Activated naive CD4-positive, alpha-beta T cell treated with anti-CD3 and anti-CD28 coated beads for 36 hours (primary cell): Measurements from ENCODE around the gene NR3C1. TPM values are rescaled to one million over a fixed set of nuclear protein-coding genes. Genes with fewer than 3 reads are reported as not detected.
"Not testable (repeated sequence)": the region's sequence is repeated elsewhere in the genome, so short reads cannot be mapped to it uniquely, and the experiment has no call there.

ENCODE experiments used
- CTCF ChIA-PET: fragments of 350-600 bp; sonication (Branson Sonifier 250); formaldehyde crosslinking; loops from one replicate; lab custom pipeline; 2021; ENCODE audit warnings: antibody characterized with exemption; lab: Charles Lee
- DNase-seq: peaks from one replicate; pipeline ENCODE4 v3.0.0-alpha.2; 2020
- H3K27ac Mint-ChIP-seq: one replicate; pipeline ENCODE4 v1.8.0; 2021; ENCODE audit warnings: mild to moderate bottlenecking, mixed read lengths
- H3K27me3 Mint-ChIP-seq: one replicate; pipeline ENCODE4 v1.8.0; 2021; ENCODE audit warnings: low read depth, mixed read lengths
- H3K36me3 Mint-ChIP-seq: one replicate; pipeline ENCODE4 v1.8.0; 2021; ENCODE audit warnings: low read depth, mixed read lengths
- H3K4me1 Mint-ChIP-seq: one replicate; pipeline ENCODE4 v1.8.0; 2021; ENCODE audit warnings: low read depth, mixed read lengths
- H3K4me3 Mint-ChIP-seq: one replicate; pipeline ENCODE4 v1.8.0; 2021; ENCODE audit warnings: mild to moderate bottlenecking, moderate library complexity, mixed read lengths
- H3K9me3 Mint-ChIP-seq: one replicate; pipeline ENCODE4 v1.8.0; 2021; ENCODE audit warnings: mixed read lengths
- intact Hi-C: fragments of 100-400 bp; cut with micrococcal nuclease; formaldehyde crosslinking; loops from one replicate; pipeline ENCODE4 v1.15.1; 2023
- total RNA-seq, 2 experiments: library from RNA; stranded (reverse); gene quantifications; one replicate each; pipeline ENCODE4 v1.2.3, GENCODE V29; 2021

The NR3C1 gene
- total RNA-seq, 2 experiments from 2014 or later = 41.8 to 42.9 TPM

DNA sequence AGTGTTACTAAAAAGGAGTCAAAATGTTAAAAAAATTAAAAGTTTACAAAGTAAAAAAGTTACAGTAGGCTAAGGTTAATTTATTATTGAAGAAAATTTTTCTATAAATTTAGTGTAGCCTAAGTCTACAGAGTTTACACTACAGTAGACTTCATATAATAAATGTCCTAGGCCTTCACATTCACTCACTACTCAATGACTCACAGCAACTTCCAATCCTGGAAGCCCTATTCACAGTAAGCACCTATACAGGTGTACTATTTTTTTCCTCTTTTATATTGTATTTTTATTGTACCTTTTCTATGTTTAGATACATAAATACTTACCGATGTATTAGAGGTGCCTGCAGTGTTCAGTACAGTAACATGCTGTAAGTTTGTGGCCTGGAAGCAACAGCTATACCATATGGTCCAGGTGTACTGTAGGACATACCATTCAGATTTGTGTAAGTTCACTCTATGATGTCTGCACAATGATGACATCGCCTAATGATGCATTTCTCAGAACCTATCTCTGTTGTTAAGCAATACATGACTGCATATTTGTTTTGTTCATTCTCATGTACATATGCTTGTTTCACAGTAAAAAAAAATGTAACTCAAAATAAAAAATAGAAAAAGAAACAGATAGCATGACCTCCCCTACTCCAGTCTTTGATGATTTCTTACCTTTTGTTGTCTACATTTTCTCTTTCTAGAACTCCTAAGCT is 64.7 kb downstream of the NR3C1 start:
- CTCF ChIA-PET = interaction anchor here (0.7 kb wide), 1 partner anchor 66 kb away, joined by 3 read pairs; no protein-coding TSS in a partner anchor
- peak overlapping the region; percentile 47 for H3K27ac Mint-ChIP-seq
- H3K27me3 Mint-ChIP-seq = no peaks in the 10 kb centered on the region
- no peak for DNase-seq
- H3K4me1 Mint-ChIP-seq = peaks cover 55% of the 10 kb centered on the region
- no peaks in the 10 kb centered on the region for H3K9me3 Mint-ChIP-seq
- intact Hi-C loops = no loop called here
- H3K4me3 Mint-ChIP-seq = no peak overlapping the region
- H3K36me3 Mint-ChIP-seq = peaks cover 16% of the 10 kb centered on the region

GRCh38 chr5:143337946-143338345 is 65.5 kb downstream of the NR3C1 start:
- Mint-ChIP-seq H3K9me3 (no peaks in the 10 kb centered on the region), H3K4me3 (no peak overlapping the region), H3K4me1 (peaks cover 49% of the 10 kb centered on the region), H3K36me3 (peaks cover 22% of the 10 kb centered on the region), H3K27me3 (no peaks in the 10 kb centered on the region), H3K27ac (no peak overlapping the region)
- DNase-seq = no peak
- intact Hi-C loops = no loop called here
- CTCF ChIA-PET = interaction anchor here (0.7 kb wide), 2 partner anchors 66 to 67 kb away, joined by 3 read pairs; partner anchors contain the start of gene NR3C1

DNA sequence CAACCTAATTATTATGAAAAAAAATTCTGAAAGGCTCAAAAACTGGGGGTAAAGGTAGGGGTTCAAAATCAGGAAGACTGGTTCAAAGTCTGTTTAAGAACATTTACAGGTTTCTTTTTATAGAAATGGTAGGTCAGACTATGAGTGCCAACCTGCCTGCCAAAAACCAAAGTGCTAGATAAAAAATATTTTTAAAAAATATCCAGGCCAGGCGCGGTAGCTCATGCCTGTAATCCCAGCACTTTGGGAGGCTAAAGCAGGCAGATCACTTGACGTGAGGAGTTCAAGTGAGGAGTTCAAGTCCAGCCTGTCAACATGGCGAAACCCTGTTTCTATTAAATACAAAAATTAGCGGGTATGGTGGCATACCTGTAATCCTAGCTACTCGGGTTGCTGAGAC is 67.0 kb downstream of the NR3C1 start:
- Mint-ChIP-seq H3K4me3 (no peak overlapping the region), H3K9me3 (no peaks in the 10 kb centered on the region), H3K27me3 (no peaks in the 10 kb centered on the region), H3K27ac (no peak overlapping the region), H3K4me1 (peaks cover 43% of the 10 kb centered on the region), H3K36me3 (peaks cover 24% of the 10 kb centered on the region)
- DNase-seq = no peak
- intact Hi-C loops = no loop called here
- CTCF ChIA-PET = no interaction called here

DNA sequence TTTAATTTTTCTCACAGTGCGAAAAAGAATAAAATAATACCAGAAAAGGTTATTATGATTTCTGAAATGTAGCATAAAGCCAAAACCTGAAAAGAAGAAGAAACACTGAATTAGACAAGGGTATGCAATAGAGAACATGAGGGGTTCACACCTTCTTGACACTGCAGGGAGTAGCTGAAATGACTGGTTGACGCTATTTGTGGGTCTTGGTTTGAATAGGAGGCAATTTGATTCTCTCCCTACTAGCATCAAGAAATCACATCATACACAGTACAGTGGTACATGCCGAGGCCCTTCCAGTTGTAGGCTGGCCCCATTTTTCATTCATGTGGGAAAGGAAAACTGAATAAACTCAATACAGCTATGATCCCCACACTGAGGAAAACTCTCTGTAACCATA is 68.6 kb downstream of the NR3C1 start:
- Mint-ChIP-seq H3K27ac (no peak overlapping the region), H3K36me3 (peaks cover 17% of the 10 kb centered on the region), H3K4me1 (peaks cover 37% of the 10 kb centered on the region), H3K27me3 (no peaks in the 10 kb centered on the region), H3K4me3 (no peak overlapping the region), H3K9me3 (no peaks in the 10 kb centered on the region)
- CTCF ChIA-PET = interaction anchor here (1.2 kb wide), 1 partner anchor 332 kb away, joined by 3 read pairs; no protein-coding TSS in a partner anchor
- intact Hi-C loops = no loop called here
- DNase-seq = no peak

- CTCF ChIA-PET, H3K4me3 Mint-ChIP-seq, H3K9me3 Mint-ChIP-seq, intact Hi-C loops, DNase-seq, H3K27me3 Mint-ChIP-seq, H3K27ac Mint-ChIP-seq: not testable (repeated sequence)
- Mint-ChIP-seq H3K4me1 (peaks cover 33% of the 10 kb centered on the region), H3K36me3 (peaks cover 14% of the 10 kb centered on the region)
Measured at GRCh38 chr5:143334380-143334779, 69.1 kb downstream of the NR3C1 start.

DNA sequence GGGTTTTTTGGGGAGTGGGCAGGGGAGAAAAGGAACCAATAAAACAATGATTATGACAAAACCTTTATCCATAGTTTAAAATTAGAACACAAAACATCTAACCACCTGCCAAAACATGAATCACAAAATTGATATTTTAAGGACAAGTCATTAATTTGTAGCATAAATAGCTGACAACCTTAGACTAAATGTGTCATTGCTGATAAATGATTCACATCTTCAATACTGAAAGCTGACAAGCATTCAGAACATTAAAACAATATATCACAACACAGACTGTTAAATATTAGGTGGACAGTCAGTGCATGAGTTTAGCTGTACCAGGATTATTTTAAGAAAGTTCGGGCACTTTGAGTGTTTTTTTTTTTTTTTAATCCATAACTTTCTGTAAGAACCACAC is 71.5 kb downstream of the NR3C1 start:
- CTCF ChIA-PET = no interaction called here
- Mint-ChIP-seq H3K36me3 (peaks cover 26% of the 10 kb centered on the region), H3K27me3 (no peaks in the 10 kb centered on the region), H3K4me1 (peaks cover 43% of the 10 kb centered on the region), H3K27ac (no peak overlapping the region), H3K9me3 (peaks cover 17% of the 10 kb centered on the region), H3K4me3 (no peak overlapping the region)
- DNase-seq = no peak
- intact Hi-C loops = no loop called here

DNA sequence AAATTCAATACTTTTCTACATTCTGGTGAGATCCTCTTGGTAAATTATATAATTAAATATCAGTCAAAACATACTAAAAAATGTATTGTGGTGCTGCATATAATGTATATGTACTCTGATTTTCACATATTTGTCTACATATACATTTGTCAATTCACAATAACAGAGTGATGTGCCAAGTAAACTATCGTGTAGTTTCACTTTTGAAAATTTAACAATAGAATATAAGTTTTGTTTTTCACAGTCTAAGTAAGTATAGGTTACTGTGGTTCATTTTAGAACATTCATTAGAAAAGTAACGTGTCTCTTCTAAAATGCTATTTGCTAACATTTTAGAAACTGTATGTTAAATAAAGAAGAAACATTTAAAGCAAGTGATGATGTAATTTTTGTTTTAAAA is 73.6 kb downstream of the NR3C1 start:
- peaks cover 22% of the 10 kb centered on the region for H3K9me3 Mint-ChIP-seq
- peaks cover 26% of the 10 kb centered on the region for H3K36me3 Mint-ChIP-seq
- CTCF ChIA-PET = no interaction called here
- peaks cover 40% of the 10 kb centered on the region for H3K4me1 Mint-ChIP-seq
- intact Hi-C loops = no loop called here
- no peak overlapping the region for H3K4me3 Mint-ChIP-seq
- DNase-seq = no peak
- no peaks in the 10 kb centered on the region for H3K27me3 Mint-ChIP-seq
- H3K27ac Mint-ChIP-seq = no peak overlapping the region

DNA sequence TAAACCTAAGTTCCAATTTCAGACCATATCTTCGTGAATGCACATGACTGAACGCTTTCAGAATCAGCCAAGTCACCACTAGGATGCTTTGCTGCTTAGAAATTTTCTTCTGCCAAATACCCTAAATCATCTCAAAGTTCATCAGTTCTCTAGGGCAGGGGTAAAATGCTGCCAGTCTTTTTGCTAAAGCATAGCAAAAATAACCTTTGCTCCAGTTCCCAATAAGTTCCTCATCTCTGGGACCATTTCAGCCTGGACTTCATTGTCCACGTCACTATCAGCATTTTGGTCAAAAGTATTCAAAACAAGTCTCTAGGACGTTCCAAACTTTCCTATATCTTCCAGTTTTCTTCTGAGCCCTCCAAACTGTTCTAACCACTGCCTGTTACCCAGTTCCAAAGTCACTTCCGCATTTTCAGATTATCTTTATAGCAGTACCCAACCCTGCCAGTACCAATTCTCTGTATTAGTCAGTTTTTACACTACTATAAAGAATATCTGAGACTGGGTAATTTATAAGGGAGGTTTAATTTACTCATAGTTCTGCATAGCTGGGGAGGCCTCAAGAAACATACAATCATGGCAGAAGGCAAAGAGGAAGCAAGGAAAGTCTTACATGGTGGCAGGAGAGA is 74.8 kb downstream of the NR3C1 start:
- CTCF ChIA-PET = no interaction called here
- Mint-ChIP-seq H3K27ac (no peak overlapping the region), H3K9me3 (peaks cover 25% of the 10 kb centered on the region), H3K4me1 (peaks cover 47% of the 10 kb centered on the region), H3K4me3 (no peak overlapping the region), H3K36me3 (peaks cover 26% of the 10 kb centered on the region), H3K27me3 (no peaks in the 10 kb centered on the region)
- no peak for DNase-seq
- intact Hi-C loops = no loop called here

DNA sequence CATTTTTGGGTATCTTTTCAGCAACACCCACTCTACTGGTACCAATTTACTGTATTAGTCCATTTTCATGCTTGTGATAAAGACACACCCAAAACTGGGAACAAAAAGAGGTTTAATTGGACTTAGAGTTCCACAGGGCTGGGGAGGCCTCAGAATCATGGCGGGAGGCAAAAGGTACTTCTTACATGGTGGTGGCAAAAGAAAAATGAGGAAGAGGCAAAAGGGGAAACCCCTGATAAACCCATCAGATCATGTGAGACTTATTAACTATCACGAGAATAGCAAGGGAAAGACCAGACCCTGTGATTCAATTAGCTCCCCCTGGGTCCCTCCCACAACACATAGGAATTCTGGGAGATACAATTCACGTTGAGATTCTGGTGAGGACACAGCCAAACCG is 78.4 kb downstream of the NR3C1 start:
- DNase-seq, intact Hi-C loops, CTCF ChIA-PET, H3K27me3 Mint-ChIP-seq, H3K27ac Mint-ChIP-seq, H3K4me3 Mint-ChIP-seq: not testable (repeated sequence)
- Mint-ChIP-seq H3K9me3 (peaks cover 25% of the 10 kb centered on the region), H3K36me3 (peaks cover 25% of the 10 kb centered on the region), H3K4me1 (peaks cover 59% of the 10 kb centered on the region)

DNA sequence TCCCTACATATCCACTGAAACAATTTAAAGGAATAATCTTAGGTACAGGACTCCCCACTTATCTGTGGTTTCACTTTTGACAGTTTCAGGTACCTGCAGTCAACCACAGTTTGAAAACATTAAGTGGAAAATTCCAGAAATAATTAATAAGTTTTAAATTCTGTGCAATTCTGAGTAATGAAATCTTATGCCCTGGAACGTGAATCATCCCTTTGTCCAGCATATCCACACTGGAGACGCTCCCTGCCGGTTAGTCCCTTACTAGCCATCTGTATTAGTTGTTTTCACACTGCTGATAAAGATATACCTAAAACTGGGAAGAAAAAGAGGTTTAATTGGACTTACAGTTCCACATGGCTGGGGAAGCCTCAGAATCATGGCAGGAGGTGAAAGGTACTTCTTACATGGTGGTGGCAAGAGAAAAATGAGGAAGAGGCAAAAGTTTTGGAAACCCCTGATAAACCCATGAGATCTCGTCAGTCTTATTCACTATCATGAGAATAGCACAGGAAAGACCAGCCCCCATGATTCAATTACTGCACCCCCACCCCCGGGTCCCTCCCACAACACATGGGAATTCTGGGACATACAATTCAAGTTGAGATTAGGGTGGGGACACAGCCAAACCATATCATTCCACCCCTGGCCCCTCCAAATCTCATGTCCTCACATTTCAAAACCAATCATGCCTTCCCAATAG is 80.4 kb downstream of the NR3C1 start:
- H3K4me3 Mint-ChIP-seq, DNase-seq, CTCF ChIA-PET, intact Hi-C loops, H3K27ac Mint-ChIP-seq, H3K27me3 Mint-ChIP-seq: not testable (repeated sequence)
- Mint-ChIP-seq H3K36me3 (peaks cover 17% of the 10 kb centered on the region), H3K9me3 (peaks cover 16% of the 10 kb centered on the region), H3K4me1 (peaks cover 64% of the 10 kb centered on the region)

- Mint-ChIP-seq H3K27me3 (no peaks in the 10 kb centered on the region), H3K36me3 (peaks cover 17% of the 10 kb centered on the region), H3K4me3 (no peak overlapping the region), H3K27ac (no peak overlapping the region), H3K4me1 (peaks cover 62% of the 10 kb centered on the region), H3K9me3 (peaks cover 11% of the 10 kb centered on the region)
- intact Hi-C loops = no loop called here
- no peak for DNase-seq
- CTCF ChIA-PET = no interaction called here
Measured at GRCh38 chr5:143322176-143322575, 81.3 kb downstream of the NR3C1 start.

DNA sequence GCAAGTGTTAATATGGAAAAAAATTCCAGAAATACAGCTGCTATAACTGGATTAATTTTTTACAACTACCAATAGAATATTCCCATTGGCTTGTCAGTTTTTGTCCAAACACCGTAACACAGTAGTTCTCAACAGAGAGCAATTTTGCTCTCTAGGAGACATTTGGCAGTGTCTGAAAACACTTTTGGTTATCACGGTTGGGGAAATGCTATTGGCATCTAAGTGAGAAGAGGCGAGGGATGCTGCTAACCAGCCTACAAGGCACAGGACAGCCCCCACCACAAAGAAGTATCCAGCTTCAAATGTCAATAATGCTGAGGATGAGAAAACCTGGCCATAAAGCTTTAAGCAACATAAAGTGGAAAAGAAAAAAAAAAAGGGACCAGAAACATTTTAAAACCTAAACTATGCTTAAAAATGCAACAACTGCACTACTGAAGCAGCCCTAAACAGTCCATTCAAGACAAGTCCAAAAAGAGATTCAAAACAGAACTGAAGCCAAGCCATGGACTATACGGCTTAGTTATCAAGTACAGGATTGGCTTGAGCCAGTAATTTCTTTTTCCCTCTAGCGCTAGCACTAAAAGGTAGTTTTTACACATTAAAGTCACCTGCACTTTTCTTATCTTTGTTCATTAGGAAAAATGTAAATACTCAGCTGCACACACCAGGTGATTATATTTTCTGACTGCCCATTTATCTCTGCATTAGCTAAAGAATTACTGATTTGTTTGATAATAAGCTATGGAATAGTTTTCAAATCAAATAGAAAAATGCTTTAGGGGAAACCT is 83.9 kb downstream of the NR3C1 start:
- peaks cover 60% of the 10 kb centered on the region for H3K4me1 Mint-ChIP-seq
- H3K36me3 Mint-ChIP-seq = peaks cover 10% of the 10 kb centered on the region
- H3K9me3 Mint-ChIP-seq = peaks cover 1% of the 10 kb centered on the region
- no peak overlapping the region for H3K4me3 Mint-ChIP-seq
- DNase-seq = no peak
- no peak overlapping the region for H3K27ac Mint-ChIP-seq
- CTCF ChIA-PET = no interaction called here
- no peaks in the 10 kb centered on the region for H3K27me3 Mint-ChIP-seq
- intact Hi-C loops = loop anchor here (2.0 kb wide), 1 partner anchor 23 kb away; no protein-coding TSS in a partner anchor
